Stimulated activated CD4-positive, alpha-beta T cell treated with anti-CD3 and anti-CD28 coated beads, Interleukin-15, amount 100 ng/mL, for 24 hours (primary cell): ENCODE data around the gene RNF144A.
"Not testable (repeated sequence)": the region's sequence is repeated elsewhere in the genome, so short reads cannot be mapped to it uniquely, and the experiment has no call there.

Experiments used
- DNase-seq: peaks from one replicate; pipeline ENCODE4 v3.0.0-alpha.2; 2020

Gene RNF144A

GRCh38 chr2:6930923-6931647 lies 13.9 kb downstream of the RNF144A start:
- no peak for DNase-seq

GRCh38 chr2:6931753-6932152 lies 14.5 kb downstream of the RNF144A start:
- DNase-seq = no peak

- DNase-seq = no peak
Observed at GRCh38 chr2:6932206-6932605, 15.0 kb downstream of the RNF144A start.

- no peak for DNase-seq
Observed at GRCh38 chr2:6932828-6933227, 15.6 kb downstream of the RNF144A start.

- DNase-seq = no peak
Observed at GRCh38 chr2:6933911-6934310, 16.7 kb downstream of the RNF144A start.

GRCh38 chr2:6934345-6934744 lies 17.1 kb downstream of the RNF144A start:
- no peak for DNase-seq

- no peak for DNase-seq
Observed at GRCh38 chr2:6934758-6935651, 17.8 kb downstream of the RNF144A start.

GRCh38 chr2:6935652-6936020 lies 18.4 kb downstream of the RNF144A start:
- not testable (repeated sequence) for DNase-seq

- DNase-seq = no peak
Observed at GRCh38 chr2:6937157-6937556, 19.9 kb downstream of the RNF144A start.

GRCh38 chr2:6937582-6937981 lies 20.4 kb downstream of the RNF144A start:
- DNase-seq = no peak

GRCh38 chr2:6939071-6939470 lies 21.9 kb downstream of the RNF144A start:
- DNase-seq = no peak

- no peak for DNase-seq
Observed at GRCh38 chr2:6940820-6941219, 23.6 kb downstream of the RNF144A start.

GRCh38 chr2:6941299-6942046 lies 24.3 kb downstream of the RNF144A start:
- no peak for DNase-seq

GRCh38 chr2:6942848-6943247 lies 25.6 kb downstream of the RNF144A start:
- DNase-seq = no peak

GRCh38 chr2:6943523-6943922 lies 26.3 kb downstream of the RNF144A start:
- DNase-seq = no peak

GRCh38 chr2:6943971-6944370 lies 26.8 kb downstream of the RNF144A start:
- no peak for DNase-seq

- DNase-seq = no peak
Observed at GRCh38 chr2:6944555-6944954, 27.3 kb downstream of the RNF144A start.

GRCh38 chr2:6945087-6945813 lies 28.0 kb downstream of the RNF144A start:
- no peak for DNase-seq

- DNase-seq = no peak
Observed at GRCh38 chr2:6945821-6946220, 28.6 kb downstream of the RNF144A start.

GRCh38 chr2:6946722-6947121 lies 29.5 kb downstream of the RNF144A start:
- DNase-seq = no peak

- DNase-seq = no peak
Observed at GRCh38 chr2:6947929-6948676, 30.9 kb downstream of the RNF144A start.
